Keratinocyte (primary cell): ENCODE results near the gene TAGLN.

Source experiments
- CTCF ChIP-seq, 3 experiments: IDR thresholded peaks in 1 of 3; conservative IDR thresholded peaks in 1 of 3; optimal IDR thresholded peaks in 1 of 3; 2 replicates in 2 of 3; 3 replicates in 1 of 3; pipeline versions ENCODE3 to v1.5.1; 2011; ENCODE audit warnings: low read length in 3 of 3, mild to moderate bottlenecking in 3 of 3, moderate library complexity in 2 of 3, control low read depth in 1 of 3, inconsistent platforms in 1 of 3; ENCODE audit not compliant: insufficient read depth in 2 of 3; ENCODE audit errors: extremely low read depth in 1 of 3
- EZH2 ChIP-seq: IDR thresholded peaks from one replicate; pipeline ENCODE4 v1.6.1; 2012; ENCODE audit warnings: inconsistent platforms, mild to moderate bottlenecking, low read length, moderate library complexity

- no peak for TF ChIP-seq CTCF (optimal IDR thresholded peaks at IDR 0.05 in 1 of 3, IDR thresholded peaks at IDR 0.05 in 1 of 3, conservative IDR thresholded peaks at IDR 0.05 in 1 of 3; ENCODE audit: extremely low read depth in 1 of 3, insufficient read depth in 2 of 3, low read length in 3 of 3)
- no peak for TF ChIP-seq EZH2
Measured at GRCh38 chr11:117205211-117205818, 6.1 kb downstream of the TAGLN start.
